GM21381 (cell line): ENCODE results near the gene JPH3.
"Not testable (repeated sequence)": the region's sequence is repeated elsewhere in the genome, so short reads cannot be mapped to it uniquely, and the experiment has no call there.

Experiments used
- ATAC-seq: cut with Tn5 transposase; IDR thresholded peaks from one replicate; pipeline ENCODE4 v1.9.1; 2021; ENCODE audit warnings: mild to moderate bottlenecking, moderate library complexity; ENCODE audit not compliant: unreplicated experiment

JPH3 gene

GRCh38 chr16:87677830-87678229 lies 75.5 kb downstream of the JPH3 start:
- ATAC-seq, result no peak

- no peak for ATAC-seq
These were observed 76.3 kb downstream of the JPH3 start for GRCh38 chr16:87678618-87679017.

- ATAC-seq, result no peak
These were observed 77.4 kb downstream of the JPH3 start for GRCh38 chr16:87679593-87680271.

GRCh38 chr16:87680272-87680644 lies 78.0 kb downstream of the JPH3 start:
- ATAC-seq, result no peak

- ATAC-seq, result not testable (repeated sequence)
These were observed 78.8 kb downstream of the JPH3 start for GRCh38 chr16:87681051-87681602.

- no peak for ATAC-seq
These were observed 79.8 kb downstream of the JPH3 start for GRCh38 chr16:87681981-87682570.

- ATAC-seq, result no peak
These were observed 80.6 kb downstream of the JPH3 start for GRCh38 chr16:87682852-87683399.

- ATAC-seq, result no peak
These were observed 81.9 kb downstream of the JPH3 start for GRCh38 chr16:87684106-87684677.

- ATAC-seq, result no peak
These were observed 82.5 kb downstream of the JPH3 start for GRCh38 chr16:87684711-87685404.

- no peak for ATAC-seq
These were observed 83.1 kb downstream of the JPH3 start for GRCh38 chr16:87685405-87685755.

GRCh38 chr16:87685766-87686165 lies 83.5 kb downstream of the JPH3 start:
- no peak for ATAC-seq

GRCh38 chr16:87686697-87687096 lies 84.4 kb downstream of the JPH3 start:
- no peak for ATAC-seq

- no peak for ATAC-seq
These were observed 85.0 kb downstream of the JPH3 start for GRCh38 chr16:87687126-87687910.

GRCh38 chr16:87687998-87688529 lies 85.8 kb downstream of the JPH3 start:
- ATAC-seq, result no peak

GRCh38 chr16:87688876-87689815 lies 86.8 kb downstream of the JPH3 start:
- no peak for ATAC-seq

- ATAC-seq, result no peak
These were observed 87.7 kb downstream of the JPH3 start for GRCh38 chr16:87689956-87690465.

- no peak for ATAC-seq
These were observed 88.8 kb downstream of the JPH3 start for GRCh38 chr16:87690911-87691685.

- no peak for ATAC-seq
These were observed 89.4 kb downstream of the JPH3 start for GRCh38 chr16:87691686-87692079.
